MCF 10A (cell line): ENCODE measurements around the gene ARL4C. TPM values are rescaled to one million over a fixed set of nuclear protein-coding genes. Genes with fewer than 3 reads are reported as not detected.
A peak's percentile ranks its signal among the peaks of the same experiment; 100 is the strongest.

Source experiments
- BruUV-seq: library from RNA; stranded (reverse); fragments of 400-500 nt; replicated peaks from 2 replicates; lab custom pipeline; 2021; lab: Mats Ljungman, UMichigan
- CTCF ChIA-PET: fragments of 300-600 bp; sonication (Branson Sonifier 250); formaldehyde crosslinking; extraction: SDS; loops from one replicate; lab custom pipeline; 2021; ENCODE audit warnings: antibody characterized with exemption, inconsistent platforms; lab: Yijun Ruan, JAX
- POLR2A ChIA-PET: fragments of 300-600, 350-650 bp; sonication (Branson Sonifier 250); formaldehyde crosslinking; extraction: SDS; loops from one replicate; lab custom pipeline; 2020; ENCODE audit warnings: antibody characterized with exemption, inconsistent platforms; lab: Yijun Ruan, JAX
- DNase-seq: peaks from one replicate; pipeline ENCODE4 v3.0.0-alpha.2; 2018; ENCODE audit not compliant: unreplicated experiment
- H3K27ac Mint-ChIP-seq: one replicate; pipeline ENCODE4 v1.8.0; 2022; ENCODE audit warnings: mild to moderate bottlenecking, low read depth, mixed read lengths; ENCODE audit not compliant: unreplicated experiment
- H3K27me3 Mint-ChIP-seq: one replicate; pipeline ENCODE4 v1.8.0; 2022; ENCODE audit warnings: mixed read lengths; ENCODE audit not compliant: insufficient read depth, unreplicated experiment
- H3K36me3 Mint-ChIP-seq: one replicate; pipeline ENCODE4 v1.8.0; 2022; ENCODE audit warnings: mild to moderate bottlenecking, moderate library complexity, mixed read lengths; ENCODE audit not compliant: insufficient read depth, unreplicated experiment
- H3K4me1 Mint-ChIP-seq: one replicate; pipeline ENCODE4 v1.8.0; 2022; ENCODE audit warnings: mixed read lengths; ENCODE audit not compliant: insufficient read depth, unreplicated experiment
- H3K4me3 Mint-ChIP-seq: one replicate; pipeline ENCODE4 v1.8.0; 2022; ENCODE audit warnings: mild to moderate bottlenecking, moderate library complexity, mixed read lengths; ENCODE audit not compliant: unreplicated experiment
- H3K9me3 Mint-ChIP-seq: one replicate; pipeline ENCODE4 v1.8.0; 2022; ENCODE audit warnings: mixed read lengths; ENCODE audit not compliant: unreplicated experiment
- CTCF ChIP-seq: fragments of 200-600 bp; IDR thresholded peaks from one replicate; pipeline ENCODE4 v1.8.0; 2022; ENCODE audit warnings: antibody characterized with exemption, mild to moderate bottlenecking; ENCODE audit not compliant: unreplicated experiment
- intact Hi-C: fragments of 100-400 bp; cut with micrococcal nuclease; formaldehyde crosslinking; loops from 2 replicates; pipeline ENCODE4 v1.14.1; 2022
- total RNA-seq: library from RNA; stranded (reverse); gene quantifications from 2 replicates; pipeline ENCODE4 v1.2.3, GENCODE V29; 2022

Gene ARL4C
- total RNA-seq, 1 experiment from 2014 or later = 3.5 TPM

- BruUV-seq = no TSS peak
- CTCF ChIA-PET = interaction anchor here (1.0 kb wide), 1 partner anchor 32 kb away, joined by 4 read pairs; no protein-coding TSS in a partner anchor
Measured at GRCh38 chr2:234512884-234513669, 16.2 kb upstream of the ARL4C start.

GRCh38 chr2:234502919-234503285 lies 6.0 kb upstream of the ARL4C start:
- Mint-ChIP-seq H3K27ac (no peak overlapping the region), H3K27me3 (peaks cover under 1% of the 10 kb centered on the region), H3K4me3 (no peak overlapping the region), H3K9me3 (no peaks in the 10 kb centered on the region), H3K36me3 (no peaks in the 10 kb centered on the region), H3K4me1 (peaks cover 8% of the 10 kb centered on the region)
- peak; percentile 18 for DNase-seq
- POLR2A ChIA-PET = interaction anchor here (0.7 to 1.2 kb wide), 3 partner anchors 360 to 540 kb away, joined by 4 to 7 read pairs (median 4); no protein-coding TSS in a partner anchor
- no peak for TF ChIP-seq CTCF
- intact Hi-C loops = loop anchor here (10.0 kb wide), 1 partner anchor 648 kb away; the partner anchor contains the start of gene HJURP
- no TSS peak for BruUV-seq
- CTCF ChIA-PET = interaction anchor here (0.6 to 3.3 kb wide), 6 partner anchors 42 to 563 kb away, joined by 3 to 40 read pairs (median 12); no protein-coding TSS in a partner anchor

More at GRCh38 chr2:234512884-234513669, 16.2 kb upstream of the ARL4C start:
- H3K4me3 Mint-ChIP-seq = no peak overlapping the region
- no peaks in the 10 kb centered on the region for H3K9me3 Mint-ChIP-seq
- POLR2A ChIA-PET = no interaction called here
- no peak for TF ChIP-seq CTCF
- peak; percentile 14 for DNase-seq
- H3K27ac Mint-ChIP-seq = no peak overlapping the region
- no peaks in the 10 kb centered on the region for H3K36me3 Mint-ChIP-seq
- intact Hi-C loops = no loop called here
- no peaks in the 10 kb centered on the region for H3K4me1 Mint-ChIP-seq
- peaks cover 26% of the 10 kb centered on the region for H3K27me3 Mint-ChIP-seq

- BruUV-seq = no TSS peak
- H3K9me3 Mint-ChIP-seq = no peaks in the 10 kb centered on the region
- intact Hi-C loops = loop anchor here (10.0 kb wide), 1 partner anchor 648 kb away; the partner anchor contains the start of gene HJURP
- peak; percentile 67 for DNase-seq
- POLR2A ChIA-PET = interaction anchor here (0.6 to 1.2 kb wide), 4 partner anchors 359 to 539 kb away, joined by 3 to 7 read pairs (median 4); no protein-coding TSS in a partner anchor
- no peak overlapping the region for H3K27ac Mint-ChIP-seq
- TF ChIP-seq CTCF = no peak
- no peaks in the 10 kb centered on the region for H3K36me3 Mint-ChIP-seq
- H3K4me1 Mint-ChIP-seq = peaks cover 8% of the 10 kb centered on the region
- no peak overlapping the region for H3K4me3 Mint-ChIP-seq
- CTCF ChIA-PET = interaction anchor here (0.6 to 3.3 kb wide), 10 partner anchors 43 to 549 kb away, joined by 3 to 40 read pairs (median 6); no protein-coding TSS in a partner anchor
- no peaks in the 10 kb centered on the region for H3K27me3 Mint-ChIP-seq
Measured at GRCh38 chr2:234502285-234502918, 5.5 kb upstream of the ARL4C start.
